ENCODE results near the gene PARP4.
"Not testable (repeated sequence)": the region's sequence is repeated elsewhere in the genome, so short reads cannot be mapped to it uniquely, and the experiment has no call there.

Gene PARP4

DNA sequence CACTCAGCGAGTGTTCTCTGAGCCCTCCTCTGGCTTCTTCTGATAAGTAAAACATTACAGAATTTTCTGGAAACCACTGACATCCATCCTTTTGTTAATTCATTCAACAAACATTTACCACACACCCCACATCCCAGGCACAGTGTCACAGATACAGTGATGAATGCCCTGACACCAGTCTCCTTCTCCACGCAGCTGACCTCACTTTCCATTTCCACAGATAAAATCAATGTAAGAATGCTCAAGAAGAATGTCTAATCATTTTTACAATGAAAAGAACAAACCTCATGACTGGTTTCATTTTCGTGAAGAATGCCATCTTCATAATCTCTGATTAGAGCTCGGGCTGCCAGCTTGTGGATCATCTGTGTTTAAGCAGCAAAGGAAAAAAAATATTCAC, 69.2 kb downstream of the PARP4 start:
- TF ChIP-seq, protein P1, sequence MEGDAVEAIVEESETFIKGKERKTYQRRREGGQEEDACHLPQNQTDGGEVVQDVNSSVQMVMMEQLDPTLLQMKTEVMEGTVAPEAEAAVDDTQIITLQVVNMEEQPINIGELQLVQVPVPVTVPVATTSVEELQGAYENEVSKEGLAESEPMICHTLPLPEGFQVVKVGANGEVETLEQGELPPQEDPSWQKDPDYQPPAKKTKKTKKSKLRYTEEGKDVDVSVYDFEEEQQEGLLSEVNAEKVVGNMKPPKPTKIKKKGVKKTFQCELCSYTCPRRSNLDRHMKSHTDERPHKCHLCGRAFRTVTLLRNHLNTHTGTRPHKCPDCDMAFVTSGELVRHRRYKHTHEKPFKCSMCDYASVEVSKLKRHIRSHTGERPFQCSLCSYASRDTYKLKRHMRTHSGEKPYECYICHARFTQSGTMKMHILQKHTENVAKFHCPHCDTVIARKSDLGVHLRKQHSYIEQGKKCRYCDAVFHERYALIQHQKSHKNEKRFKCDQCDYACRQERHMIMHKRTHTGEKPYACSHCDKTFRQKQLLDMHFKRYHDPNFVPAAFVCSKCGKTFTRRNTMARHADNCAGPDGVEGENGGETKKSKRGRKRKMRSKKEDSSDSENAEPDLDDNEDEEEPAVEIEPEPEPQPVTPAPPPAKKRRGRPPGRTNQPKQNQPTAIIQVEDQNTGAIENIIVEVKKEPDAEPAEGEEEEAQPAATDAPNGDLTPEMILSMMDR (IDR thresholded peaks at IDR 0.05; ENCODE audit: insufficient read depth, low read depth, low read length, missing control alignments): no peak
- no peak for DNase-seq (ENCODE audit: low read depth)
- no peak overlapping the region for H3K4me3 ChIP-seq (ENCODE audit: low read depth, low read length)

DNA sequence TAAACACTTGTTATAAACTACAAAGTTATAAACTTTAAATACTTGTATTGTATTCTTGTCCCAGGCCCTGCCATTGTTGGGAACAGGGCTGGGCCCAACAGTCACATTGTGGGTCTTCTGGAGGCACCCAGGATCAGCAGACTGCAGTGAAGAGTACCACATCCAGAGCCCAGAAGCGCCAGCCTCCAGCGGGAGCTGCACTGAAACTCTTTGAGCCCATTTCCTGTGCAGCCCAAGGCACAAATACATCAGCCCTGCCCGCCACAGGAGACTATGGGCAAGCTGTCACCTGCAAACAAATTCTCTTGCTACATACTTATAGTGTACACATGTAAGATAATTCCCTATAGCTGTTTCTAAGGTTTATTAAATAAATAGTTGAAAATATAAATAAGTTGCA, 86.5 kb downstream of the PARP4 start:
- not testable (repeated sequence) for DNase-seq (ENCODE audit: low read depth); H3K4me3 ChIP-seq (ENCODE audit: low read depth, low read length)

DNA sequence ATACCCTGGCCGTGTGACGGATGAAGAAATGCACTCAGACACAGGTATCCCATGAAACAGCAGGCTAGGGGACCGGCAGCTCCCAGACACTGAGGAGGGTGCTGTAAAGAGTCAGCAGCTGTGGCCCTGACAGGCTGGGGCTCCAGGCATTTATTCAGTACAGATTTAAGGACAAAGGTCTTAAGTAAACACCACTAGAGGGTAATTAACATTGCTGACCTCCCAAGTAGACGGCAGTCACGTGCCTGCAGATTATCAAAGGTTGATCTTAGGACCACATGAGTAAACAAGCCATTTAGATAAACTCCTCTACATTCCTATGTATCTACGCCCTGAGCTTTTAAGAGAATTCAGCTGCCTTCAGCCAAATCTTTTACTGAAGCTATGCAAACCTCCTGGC, 92.9 kb downstream of the PARP4 start:
- not testable (repeated sequence) for DNase-seq (ENCODE audit: low read depth)

DNA sequence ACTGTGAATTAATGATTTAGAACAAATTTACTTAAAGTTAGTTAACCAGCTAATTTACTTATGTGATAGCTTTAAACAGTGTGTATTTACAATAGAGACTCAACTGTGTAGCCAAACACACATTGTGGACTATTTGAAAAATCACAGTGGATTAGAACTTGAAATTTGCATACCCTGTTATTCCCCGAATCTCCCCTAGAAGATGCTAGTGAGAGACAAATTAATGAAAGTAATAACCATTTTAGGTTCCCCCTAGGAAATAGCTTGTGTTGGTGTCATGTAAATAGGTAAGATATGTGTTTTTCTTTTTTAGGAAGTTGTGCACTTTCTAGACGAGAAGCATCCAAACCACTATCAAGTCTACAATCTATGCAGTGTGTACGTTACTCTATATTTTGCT, 104.7 kb downstream of the PARP4 start:
- H3K4me3 ChIP-seq (ENCODE audit: low read depth, low read length): no peak overlapping the region
- no peak for DNase-seq (ENCODE audit: low read depth)
- TF ChIP-seq, protein P1 (IDR thresholded peaks at IDR 0.05; ENCODE audit: insufficient read depth, low read depth, low read length, missing control alignments): peak; percentile 12

More for the DNA sequence above, 92.9 kb downstream of the PARP4 start:
- H3K4me3 ChIP-seq (ENCODE audit: low read depth, low read length): not testable (repeated sequence)

DNA sequence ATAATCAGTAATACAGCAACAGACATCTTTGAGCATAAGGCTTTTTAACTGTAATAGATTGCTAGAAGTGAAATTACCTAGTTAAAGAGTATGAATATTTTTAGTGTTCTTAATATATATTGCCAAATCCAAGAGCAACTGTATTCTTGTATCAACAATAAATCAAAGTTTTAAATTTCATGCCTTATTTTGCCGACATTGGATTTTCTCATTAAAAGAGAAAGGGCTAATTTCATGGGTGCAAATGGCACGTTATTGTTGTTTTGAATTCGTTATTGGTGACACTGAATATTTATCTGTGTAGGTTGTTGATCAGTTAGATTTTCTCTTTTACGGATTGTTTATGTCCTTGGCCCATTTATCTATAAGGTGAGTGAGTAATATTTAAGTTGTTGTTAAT, 106.1 kb downstream of the PARP4 start:
- TF ChIP-seq, protein P1 (IDR thresholded peaks at IDR 0.05; ENCODE audit: insufficient read depth, low read depth, low read length, missing control alignments): no peak
- no peak for DNase-seq (ENCODE audit: low read depth)
- H3K4me3 ChIP-seq (ENCODE audit: low read depth, low read length): no peak overlapping the region

DNA sequence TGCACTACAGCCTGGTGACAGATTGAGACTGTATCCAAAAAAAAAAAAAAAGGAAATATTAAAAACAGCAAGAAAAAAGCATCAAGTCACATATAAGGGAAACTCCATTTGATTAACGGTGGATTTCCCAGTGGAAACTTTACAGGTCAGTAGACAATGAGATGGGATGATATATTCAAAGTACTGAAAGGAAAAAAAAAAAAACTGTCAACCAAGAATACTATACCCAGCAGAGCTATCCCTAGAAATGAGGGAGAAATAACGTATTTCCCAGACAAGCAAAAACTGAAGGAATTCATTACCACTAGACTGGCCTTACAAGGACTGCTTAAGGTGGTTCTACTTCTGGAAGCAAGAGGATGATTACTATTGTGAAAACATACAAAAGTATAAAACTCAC, 115.8 kb downstream of the PARP4 start:
- H3K4me3 ChIP-seq (ENCODE audit: low read depth, low read length): no peak overlapping the region
- DNase-seq (ENCODE audit: low read depth): no peak
- TF ChIP-seq, protein P1 (IDR thresholded peaks at IDR 0.05; ENCODE audit: insufficient read depth, low read depth, low read length, missing control alignments): no peak

DNA sequence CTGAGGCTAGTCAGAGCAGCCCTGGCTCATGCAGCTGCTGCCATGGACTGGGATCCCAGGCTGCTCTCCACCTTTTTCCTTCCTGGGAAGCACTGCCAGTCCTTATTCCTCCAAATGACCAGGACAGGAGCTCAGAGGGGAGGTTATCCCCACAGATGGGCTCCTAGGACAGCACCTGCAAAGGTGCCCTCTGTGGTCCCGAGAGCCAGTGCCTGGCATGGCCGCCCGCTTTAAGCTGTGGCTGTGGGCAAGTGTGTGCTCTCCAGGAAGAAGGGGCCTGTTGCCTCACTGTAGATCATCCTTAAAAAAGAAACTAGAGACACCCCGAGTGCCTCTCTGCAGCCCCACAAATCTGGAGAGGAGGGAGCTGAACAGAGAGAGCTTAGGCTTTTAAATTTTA, 119.6 kb downstream of the PARP4 start:
- DNase-seq (ENCODE audit: low read depth): no peak
- TF ChIP-seq, protein P1 (IDR thresholded peaks at IDR 0.05; ENCODE audit: insufficient read depth, low read depth, low read length, missing control alignments): no peak

DNA sequence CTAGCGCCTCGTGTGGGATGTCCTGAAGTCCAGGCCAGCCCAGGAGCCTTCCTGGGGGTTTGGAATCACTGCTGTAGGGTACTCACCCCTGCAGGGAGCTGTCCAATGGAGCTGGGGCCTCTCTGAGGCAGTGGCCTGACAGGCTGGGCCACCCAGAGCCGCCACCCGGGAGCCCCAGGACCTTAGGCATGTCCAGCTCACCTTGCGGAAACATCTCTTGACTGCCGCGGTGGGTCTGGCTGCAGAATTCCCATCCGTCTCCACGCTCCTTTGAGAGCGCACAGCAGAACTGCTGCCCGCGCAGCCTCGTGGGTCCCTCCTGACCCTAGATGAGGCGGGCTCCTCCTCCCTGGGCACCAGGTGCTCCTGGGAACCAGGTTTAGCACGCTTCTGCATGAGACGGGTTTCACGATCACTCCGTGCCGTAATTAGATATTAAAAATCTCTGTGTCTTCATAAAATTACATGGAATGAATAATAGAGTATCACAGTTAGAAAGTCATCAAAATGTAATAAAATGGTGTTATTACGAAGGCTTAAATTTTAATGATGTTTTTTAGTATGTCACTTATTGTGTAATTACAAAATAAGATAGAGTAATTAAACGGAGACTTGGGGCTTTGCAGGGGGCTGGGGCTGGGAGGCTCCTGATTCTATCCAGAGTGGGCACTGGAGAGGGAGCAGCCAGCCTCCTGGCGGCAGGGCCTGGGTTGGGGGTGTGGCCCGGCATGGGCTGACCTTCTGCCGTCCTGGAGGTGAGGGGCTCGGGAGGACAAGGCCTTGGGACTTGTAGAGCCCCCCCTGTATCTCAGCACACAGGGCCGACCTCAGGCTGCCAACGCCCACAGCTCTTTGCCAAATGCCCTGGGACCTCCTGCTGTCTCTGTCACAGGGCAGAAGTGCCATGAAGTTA, 120.6 kb downstream of the PARP4 start:
- H3K4me3 ChIP-seq (ENCODE audit: low read depth, low read length); DNase-seq (ENCODE audit: low read depth): not testable (repeated sequence)

More for the DNA sequence above, 119.6 kb downstream of the PARP4 start:
- H3K4me3 ChIP-seq (ENCODE audit: low read depth, low read length): no peak overlapping the region

DNA sequence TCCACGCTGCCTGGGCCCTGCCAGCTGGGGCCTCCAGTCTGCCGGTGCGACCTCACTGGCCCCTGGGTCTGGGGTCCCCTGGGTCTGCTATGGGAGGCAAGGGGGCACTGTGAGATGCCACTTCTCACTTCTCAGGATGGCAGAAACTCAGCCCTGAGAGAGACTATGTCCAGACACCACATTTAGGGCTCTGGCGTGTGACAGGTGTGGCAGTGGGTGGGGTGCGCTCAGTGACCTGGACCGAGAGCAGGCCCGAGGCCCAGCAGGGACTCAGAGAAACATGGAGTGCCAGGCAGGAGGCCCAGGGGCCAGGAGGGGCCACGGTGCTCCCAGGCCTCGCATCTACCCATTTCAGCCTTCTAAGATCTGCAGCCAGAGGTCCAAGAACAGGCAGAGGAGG, 121.8 kb downstream of the PARP4 start:
- H3K4me3 ChIP-seq (ENCODE audit: low read depth, low read length); DNase-seq (ENCODE audit: low read depth): not testable (repeated sequence)
